Stimulated activated CD4-positive, alpha-beta T cell treated with anti-CD3 and anti-CD28 coated beads, Interleukin-1b, Interleukin-23, amount 100 ng/mL, for 1 hour (primary cell): Measurements from ENCODE around the gene GTF2H1.
"Not testable (repeated sequence)": the region's sequence is repeated elsewhere in the genome, so short reads cannot be mapped to it uniquely, and the experiment has no call there.

Source experiments
- DNase-seq, 2 donors: peaks; one replicate each; pipeline ENCODE4 v3.0.0-alpha.2; 2020; ENCODE audit warnings: low read depth in 2 of 2

The GTF2H1 gene

GRCh38 chr11:18375941-18376340, 53.6 kb downstream of the GTF2H1 start:
- DNase-seq, result no peak

- no peak for DNase-seq
Measured at GRCh38 chr11:18379201-18379600, 56.8 kb downstream of the GTF2H1 start.

GRCh38 chr11:18383388-18384156, 61.2 kb downstream of the GTF2H1 start:
- peak in 1 of 2 donors; percentile 30 for DNase-seq

- DNase-seq, result no peak
Measured at GRCh38 chr11:18384157-18384641, 61.8 kb downstream of the GTF2H1 start.

GRCh38 chr11:18390088-18390487, 67.7 kb downstream of the GTF2H1 start:
- DNase-seq, result no peak

GRCh38 chr11:18392434-18393321, 70.3 kb downstream of the GTF2H1 start:
- no peak for DNase-seq

GRCh38 chr11:18393581-18394274, 71.4 kb downstream of the GTF2H1 start:
- no peak for DNase-seq

- DNase-seq, result peak; percentile 97 to 99
Measured at GRCh38 chr11:18394275-18394927, 72.0 kb downstream of the GTF2H1 start, which contains the start of gene LDHA. Gene LDHA (plus strand): TSS chr11:18394563. CDS start chr11:18396843, 2,280 bp downstream.

GRCh38 chr11:18394928-18395734, 72.8 kb downstream of the GTF2H1 start:
- peak in 1 of 2 donors; percentile 11 for DNase-seq

- DNase-seq, result peak; percentile 84 to 87
Measured at GRCh38 chr11:18395735-18396504, 73.6 kb downstream of the GTF2H1 start.

GRCh38 chr11:18397921-18398320, 75.6 kb downstream of the GTF2H1 start:
- no peak for DNase-seq

- DNase-seq, result not testable (repeated sequence)
Measured at GRCh38 chr11:18401077-18401476, 78.7 kb downstream of the GTF2H1 start.

GRCh38 chr11:18404062-18404461, 81.7 kb downstream of the GTF2H1 start:
- no peak for DNase-seq

GRCh38 chr11:18407400-18407799, 85.0 kb downstream of the GTF2H1 start:
- DNase-seq, result not testable (repeated sequence)

GRCh38 chr11:18408558-18409291, 86.4 kb downstream of the GTF2H1 start:
- no peak for DNase-seq

GRCh38 chr11:18416459-18416858, 94.1 kb downstream of the GTF2H1 start:
- DNase-seq, result no peak
